Nephron (organoid): ENCODE measurements around the gene SPIRE1.

Source experiments
- H3K27ac Mint-ChIP-seq, 3 experiments: 2 replicates each; pipeline ENCODE4 v1.8.0; 2020; ENCODE audit warnings: mixed read lengths in 3 of 3, mild to moderate bottlenecking in 2 of 3, moderate library complexity in 1 of 3
- H3K27me3 Mint-ChIP-seq: 2 replicates; pipeline ENCODE4 v1.8.0; 2021; ENCODE audit warnings: low read depth, mild to moderate bottlenecking, moderate library complexity, mixed read lengths
- H3K36me3 Mint-ChIP-seq: 2 replicates; pipeline ENCODE4 v1.8.0; 2020; ENCODE audit warnings: low read depth, mixed read lengths
- H3K4me1 Mint-ChIP-seq: 2 replicates; pipeline ENCODE4 v1.8.0; 2020; ENCODE audit warnings: mixed read lengths
- H3K4me3 Mint-ChIP-seq, 3 experiments: 2 replicates each; pipeline ENCODE4 v1.8.0; 2020; ENCODE audit warnings: mild to moderate bottlenecking in 3 of 3, mixed read lengths in 3 of 3, moderate library complexity in 2 of 3
- H3K9me3 Mint-ChIP-seq: 2 replicates; pipeline ENCODE4 v1.8.0; 2020; ENCODE audit warnings: mixed read lengths
- TF ChIP-seq, protein P1 (sequence below), 3 experiments: fragments of 200-600 bp; sonication (generic); IDR thresholded peaks; one replicate each; pipeline ENCODE4 v1.5.0; 2021; ENCODE audit warnings: antibody characterized with exemption in 3 of 3; ENCODE audit not compliant: unreplicated experiment in 3 of 3

Gene SPIRE1

DNA sequence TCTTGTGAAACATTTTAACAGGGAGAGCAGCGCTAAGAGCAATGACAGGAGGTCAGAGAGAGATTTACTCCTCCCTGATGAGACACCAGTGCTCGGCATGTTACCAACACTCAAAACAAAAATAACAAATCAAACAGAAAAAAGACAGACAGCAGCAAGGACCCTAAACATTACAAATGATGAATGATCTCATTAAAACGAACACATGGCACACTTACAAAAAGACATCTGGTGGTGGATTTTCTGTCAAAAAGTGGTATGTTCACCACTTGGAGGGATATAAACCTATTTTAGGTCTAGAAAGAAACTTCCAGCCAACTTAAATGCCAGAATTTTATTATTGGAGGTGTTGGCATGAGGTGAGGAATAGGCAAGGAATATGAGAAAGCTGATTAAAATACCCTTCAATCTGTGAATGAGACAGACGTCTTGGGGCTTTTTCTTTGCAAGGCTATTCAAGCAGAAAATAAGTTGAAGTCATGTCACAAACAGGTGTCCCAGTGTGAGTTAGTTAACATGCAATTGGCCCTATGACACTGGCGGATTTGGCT, 137.4 kb downstream of the SPIRE1 start:
- Mint-ChIP-seq H3K4me3 (no peak overlapping the region), H3K4me1 (peaks cover 29% of the 10 kb centered on the region)

DNA sequence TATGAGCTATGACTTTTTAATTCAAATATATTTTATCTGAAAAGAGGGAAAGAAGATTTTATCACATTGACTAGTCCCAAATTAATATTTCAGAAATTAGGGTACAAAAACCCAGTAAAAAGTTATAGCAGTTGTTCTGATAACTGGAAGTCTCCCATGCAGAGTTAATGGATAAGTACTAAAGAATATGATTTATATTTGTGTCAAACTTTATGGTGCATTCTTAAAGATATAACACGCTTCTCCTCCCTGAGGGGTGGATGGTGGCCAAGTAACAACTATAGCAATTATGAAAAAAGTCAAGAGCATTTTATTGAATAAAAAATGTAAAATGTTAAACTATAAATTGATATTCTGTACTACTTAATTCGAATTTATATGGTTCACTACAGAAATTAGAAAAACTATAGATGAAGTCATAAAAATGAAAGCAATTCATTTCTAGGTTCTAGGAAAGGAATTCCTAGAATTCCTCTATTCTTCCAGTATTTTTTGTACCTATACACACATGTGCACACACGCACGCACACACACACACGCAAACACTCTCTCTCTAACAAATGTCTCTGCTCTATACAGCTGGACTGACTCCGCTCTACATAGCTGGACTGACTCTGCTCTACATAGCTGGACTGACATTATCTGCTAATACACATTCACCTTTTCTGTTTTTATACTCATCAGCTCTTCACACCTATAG, 138.9 kb downstream of the SPIRE1 start:
- H3K4me3 Mint-ChIP-seq, result no peak overlapping the region
- H3K4me1 Mint-ChIP-seq, result peaks cover 30% of the 10 kb centered on the region
- TF ChIP-seq, protein P1, sequence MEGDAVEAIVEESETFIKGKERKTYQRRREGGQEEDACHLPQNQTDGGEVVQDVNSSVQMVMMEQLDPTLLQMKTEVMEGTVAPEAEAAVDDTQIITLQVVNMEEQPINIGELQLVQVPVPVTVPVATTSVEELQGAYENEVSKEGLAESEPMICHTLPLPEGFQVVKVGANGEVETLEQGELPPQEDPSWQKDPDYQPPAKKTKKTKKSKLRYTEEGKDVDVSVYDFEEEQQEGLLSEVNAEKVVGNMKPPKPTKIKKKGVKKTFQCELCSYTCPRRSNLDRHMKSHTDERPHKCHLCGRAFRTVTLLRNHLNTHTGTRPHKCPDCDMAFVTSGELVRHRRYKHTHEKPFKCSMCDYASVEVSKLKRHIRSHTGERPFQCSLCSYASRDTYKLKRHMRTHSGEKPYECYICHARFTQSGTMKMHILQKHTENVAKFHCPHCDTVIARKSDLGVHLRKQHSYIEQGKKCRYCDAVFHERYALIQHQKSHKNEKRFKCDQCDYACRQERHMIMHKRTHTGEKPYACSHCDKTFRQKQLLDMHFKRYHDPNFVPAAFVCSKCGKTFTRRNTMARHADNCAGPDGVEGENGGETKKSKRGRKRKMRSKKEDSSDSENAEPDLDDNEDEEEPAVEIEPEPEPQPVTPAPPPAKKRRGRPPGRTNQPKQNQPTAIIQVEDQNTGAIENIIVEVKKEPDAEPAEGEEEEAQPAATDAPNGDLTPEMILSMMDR (IDR thresholded peaks at IDR 0.05; ENCODE audit: unreplicated experiment in 3 of 3), result no peak
- no peaks in the 10 kb centered on the region for H3K9me3 Mint-ChIP-seq
- H3K27ac Mint-ChIP-seq, result no peak overlapping the region
- H3K36me3 Mint-ChIP-seq, result peaks cover 3% of the 10 kb centered on the region
- H3K27me3 Mint-ChIP-seq, result no peaks in the 10 kb centered on the region

More for the DNA sequence above, 137.4 kb downstream of the SPIRE1 start:
- TF ChIP-seq, protein P1 (IDR thresholded peaks at IDR 0.05; ENCODE audit: unreplicated experiment in 3 of 3), result no peak
- Mint-ChIP-seq H3K36me3 (no peaks in the 10 kb centered on the region), H3K27me3 (no peaks in the 10 kb centered on the region), H3K27ac (peak overlapping the region in 2 of 3 experiments; percentile 25 to 37), H3K9me3 (no peaks in the 10 kb centered on the region)

DNA sequence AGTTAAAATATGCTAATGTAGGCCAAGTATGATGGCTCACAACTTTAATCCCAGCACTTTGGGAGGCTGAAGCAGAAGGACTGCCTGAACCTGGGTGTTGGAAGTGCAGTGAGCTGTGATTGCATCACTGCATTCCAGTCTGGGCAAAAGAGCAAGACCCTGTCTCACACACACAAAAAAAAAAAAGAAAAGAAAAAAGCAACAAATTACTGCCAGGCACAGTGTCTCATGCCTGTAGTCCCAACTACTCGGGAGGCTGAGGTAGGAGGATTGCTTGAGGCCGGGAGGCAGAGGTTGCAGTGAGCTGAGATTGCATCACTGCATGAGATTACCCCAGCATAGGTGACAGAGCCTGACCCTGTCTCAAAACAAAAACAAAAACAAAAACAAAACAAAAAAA, 139.6 kb downstream of the SPIRE1 start:
- Mint-ChIP-seq H3K9me3 (no peaks in the 10 kb centered on the region), H3K36me3 (peaks cover 4% of the 10 kb centered on the region), H3K27me3 (no peaks in the 10 kb centered on the region), H3K27ac (no peak overlapping the region), H3K4me1 (peaks cover 30% of the 10 kb centered on the region), H3K4me3 (no peak overlapping the region)
- TF ChIP-seq, protein P1 (IDR thresholded peaks at IDR 0.05; ENCODE audit: unreplicated experiment in 3 of 3), result no peak

DNA sequence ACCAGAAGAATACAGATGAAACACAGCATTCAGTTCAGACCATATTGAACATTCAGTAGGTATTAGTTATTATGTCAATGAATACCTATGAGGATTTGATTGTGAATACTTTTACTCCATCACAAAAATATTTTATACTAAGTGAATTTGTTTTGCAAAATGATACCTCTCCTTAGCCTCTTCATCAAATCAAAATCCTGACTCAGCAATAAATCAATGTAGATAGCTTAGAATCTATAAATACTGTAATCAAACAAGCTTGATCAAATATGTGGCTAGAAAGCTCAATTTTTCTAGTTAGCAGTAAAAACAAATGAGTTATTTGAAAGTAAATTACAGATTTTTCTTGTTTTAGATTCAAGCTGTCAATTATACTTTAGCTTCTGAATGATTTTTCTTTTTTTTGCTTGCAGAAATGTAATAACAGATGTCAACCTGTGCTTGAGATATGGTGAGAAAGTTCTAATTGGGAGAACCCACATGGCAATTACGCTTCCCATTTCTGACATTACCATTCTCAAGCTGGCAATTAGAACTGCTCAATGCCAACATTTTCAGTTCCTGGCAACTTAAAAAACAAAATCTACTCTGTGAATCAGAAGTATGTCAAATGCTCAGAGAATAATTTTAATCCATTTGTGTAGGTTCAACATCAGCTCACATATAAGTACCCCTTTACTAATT, 140.6 kb downstream of the SPIRE1 start:
- TF ChIP-seq, protein P1 (IDR thresholded peaks at IDR 0.05; ENCODE audit: unreplicated experiment in 3 of 3), result no peak
- peaks cover 12% of the 10 kb centered on the region for H3K36me3 Mint-ChIP-seq
- peaks cover 5% of the 10 kb centered on the region for H3K9me3 Mint-ChIP-seq
- H3K4me3 Mint-ChIP-seq, result no peak overlapping the region
- peaks cover 30% of the 10 kb centered on the region for H3K4me1 Mint-ChIP-seq
- H3K27me3 Mint-ChIP-seq, result no peaks in the 10 kb centered on the region
- H3K27ac Mint-ChIP-seq, result no peak overlapping the region

DNA sequence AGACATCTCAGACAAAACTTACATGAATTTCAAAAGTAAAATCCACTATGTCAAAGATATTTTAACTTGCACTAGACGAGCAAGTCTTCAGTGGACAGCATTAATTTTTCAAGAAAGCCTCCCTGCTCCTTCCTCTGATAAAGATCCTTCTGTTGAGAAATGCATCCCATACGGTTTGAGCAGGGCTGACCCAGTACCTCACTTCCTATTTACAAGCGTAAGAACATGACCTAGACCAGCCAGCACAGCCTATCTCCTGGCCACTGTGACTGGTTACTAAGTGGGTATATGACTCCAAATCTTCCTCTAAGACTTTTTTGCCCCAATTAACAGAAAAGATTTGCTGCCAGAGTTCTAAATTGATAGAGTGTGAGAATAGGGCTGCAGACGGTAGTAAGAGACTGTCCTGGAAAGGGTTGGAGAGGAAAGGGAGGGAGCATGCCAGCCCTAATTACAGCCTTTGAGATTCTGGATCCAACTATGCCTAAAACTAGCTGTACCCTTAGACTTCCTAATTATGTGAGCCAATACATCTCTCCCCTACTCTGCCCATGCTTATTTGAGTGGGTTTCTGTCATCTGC, 141.8 kb downstream of the SPIRE1 start:
- H3K27me3 Mint-ChIP-seq, result no peaks in the 10 kb centered on the region
- H3K27ac Mint-ChIP-seq, result peak overlapping the region in 2 of 3 experiments; percentile 4 to 32
- H3K36me3 Mint-ChIP-seq, result peaks cover 15% of the 10 kb centered on the region
- H3K4me1 Mint-ChIP-seq, result peaks cover 30% of the 10 kb centered on the region
- no peak overlapping the region for H3K4me3 Mint-ChIP-seq
- TF ChIP-seq, protein P1 (IDR thresholded peaks at IDR 0.05; ENCODE audit: unreplicated experiment in 3 of 3), result no peak
- H3K9me3 Mint-ChIP-seq, result peaks cover 6% of the 10 kb centered on the region
